GM23248 (cell line): Measurements from ENCODE around the gene SLC16A12. TPM values are rescaled to one million over a fixed set of nuclear protein-coding genes. Genes with fewer than 3 reads are reported as not detected.

ENCODE experiments used
- DNase-seq: peaks from one replicate; pipeline ENCODE4 v3.0.0-alpha.2; 2015
- H2AFZ ChIP-seq: fragments of 200-600 bp; sonication (generic); 2 replicates; pipeline ENCODE4 v1.6.1; 2016; ENCODE audit warnings: antibody characterized with exemption
- H3F3A ChIP-seq: fragments of 200-600 bp; sonication (generic); 2 replicates; pipeline ENCODE4 v1.6.1; 2016; ENCODE audit warnings: mild to moderate bottlenecking, antibody characterized with exemption, mixed run types; ENCODE audit not compliant: insufficient read depth
- H3K27ac ChIP-seq: fragments of 200-600 bp; sonication (generic); 2 replicates; pipeline ENCODE4 v1.5.1; 2016; ENCODE audit warnings: mild to moderate bottlenecking
- H3K27me3 ChIP-seq: fragments of 200-600 bp; sonication (generic); replicated peaks from 2 replicates; pipeline ENCODE4 v1.6.1; 2016; ENCODE audit warnings: mild to moderate bottlenecking; ENCODE audit not compliant: insufficient read depth
- H3K36me3 ChIP-seq: fragments of 200-600 bp; sonication (generic); 2 replicates; pipeline ENCODE4 v1.6.1; 2016; ENCODE audit warnings: low read depth, mild to moderate bottlenecking
- H3K4me1 ChIP-seq: fragments of 200-600 bp; sonication (generic); 2 replicates; pipeline ENCODE4 v1.6.1; 2016; ENCODE audit warnings: mild to moderate bottlenecking; ENCODE audit not compliant: insufficient read depth
- H3K4me2 ChIP-seq: fragments of 200-600 bp; sonication (generic); one replicate; pipeline ENCODE4 v1.6.1; 2016; ENCODE audit warnings: mild to moderate bottlenecking; ENCODE audit not compliant: unreplicated experiment
- H3K4me3 ChIP-seq: fragments of 200-600 bp; sonication (generic); 2 replicates; pipeline ENCODE4 v1.5.1; 2016; ENCODE audit warnings: mild to moderate bottlenecking
- H3K79me2 ChIP-seq: fragments of 200-600 bp; sonication (generic); 2 replicates; pipeline ENCODE4 v1.6.1; 2016; ENCODE audit warnings: mild to moderate bottlenecking; ENCODE audit not compliant: insufficient read depth
- H3K9ac ChIP-seq: fragments of 200-600 bp; sonication (generic); 2 replicates; pipeline ENCODE4 v1.6.1; 2016; ENCODE audit warnings: mild to moderate bottlenecking
- H3K9me2 ChIP-seq: fragments of 200-600 bp; sonication (generic); 2 replicates; pipeline ENCODE4 v1.6.1; 2016; ENCODE audit warnings: mixed run types, mild to moderate bottlenecking, moderate library complexity; ENCODE audit not compliant: insufficient read depth
- H3K9me3 ChIP-seq: fragments of 200-600 bp; sonication (generic); one replicate; pipeline ENCODE4 v1.6.1; 2017; ENCODE audit warnings: low read depth
- H4K20me1 ChIP-seq: fragments of 200-600 bp; sonication (generic); 2 replicates; pipeline ENCODE4 v1.6.0; 2016; ENCODE audit not compliant: insufficient read depth
- EZH2 ChIP-seq: fragments of 200-600 bp; sonication (generic); IDR thresholded peaks from 2 replicates; pipeline ENCODE4 v1.6.1; 2018; ENCODE audit warnings: antibody characterized with exemption, mild to moderate bottlenecking; ENCODE audit not compliant: insufficient read depth, poor library complexity, severe bottlenecking
- EZH2phosphoT487 ChIP-seq: fragments of 200-600 bp; sonication (generic); IDR thresholded peaks from 2 replicates; pipeline ENCODE4 v1.6.1; 2018; ENCODE audit warnings: antibody characterized with exemption, moderate library complexity, mild to moderate bottlenecking, low read depth; ENCODE audit not compliant: insufficient read depth
- WGBS, 2 experiments: methylation state at CpG; one replicate each; pipeline ENCODE4 v1.1.6; 2015 to 2017; ENCODE audit warnings: low lambda C conversion rate in 2 of 2, low coverage in 1 of 2; ENCODE audit errors: missing lambda C conversion rate in 2 of 2; 5-methylcytosine and 5-hydroxymethylcytosine counted together
- in situ Hi-C: fragments of 300-500 bp; cut with MboI; formaldehyde crosslinking; loops from 2 replicates; pipeline ENCODE4 v1.15.0; 2020
- polyA plus RNA-seq: library from polyadenylated mRNA; unstranded; fragments of >200 nt; fragmentation: Nextera tagmentation; extraction: Ambion mirVana; gene quantifications from 2 replicates; pipeline ENCODE4 v1.2.1, GENCODE V29; 2016
- total RNA-seq: library from RNA; depleted of rRNA; stranded (reverse); fragments of >200 nt; shearing (Covaris generic); gene quantifications from 2 replicates; pipeline ENCODE4 v1.2.3, GENCODE V29; 2014

Gene SLC16A12
- total and polyA plus RNA-seq, 2 experiments from 2014 or later: not detected

DNA sequence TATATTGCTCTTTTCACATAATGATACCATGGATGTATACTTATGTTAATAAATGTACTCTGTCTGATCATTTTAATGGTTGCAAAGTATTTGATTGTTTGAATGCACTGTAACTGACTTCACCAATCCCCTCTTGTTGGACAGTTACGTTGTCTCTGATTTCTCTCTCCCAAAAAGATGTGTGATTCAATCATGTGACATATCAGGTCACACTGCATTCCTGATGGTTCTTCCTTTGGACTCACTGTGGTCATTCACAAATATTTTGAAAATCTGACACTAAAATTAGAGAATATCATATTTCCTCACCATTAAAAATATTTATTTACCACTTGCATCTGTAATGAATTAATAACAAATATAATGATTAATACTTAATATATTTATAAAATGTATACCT, 22.2 kb downstream of the SLC16A12 start:
- Histone ChIP-seq H2AFZ (no peak overlapping the region), H3K9me2 (no peaks in the 10 kb centered on the region), H3K36me3 (no peaks in the 10 kb centered on the region), H3K79me2 (no peaks in the 10 kb centered on the region), H3K9ac (no peak overlapping the region), H3K27ac (no peak overlapping the region), H3K4me2 (no peak overlapping the region), H3K9me3 (no peaks in the 10 kb centered on the region), H3F3A (peaks cover 42% of the 10 kb centered on the region), H3K4me3 (no peak overlapping the region), H4K20me1 (no peaks in the 10 kb centered on the region), H3K4me1 (peaks cover 27% of the 10 kb centered on the region), H3K27me3 (no peaks in the 10 kb centered on the region)
- 88 to 95% methylated on average over 1 of the region's 1 CpG for WGBS, 2 experiments
- TF ChIP-seq EZH2 (no peak), EZH2phosphoT487 (no peak)
- in situ Hi-C loops: no loop called here
- no peak for DNase-seq

- TF ChIP-seq EZH2 (no peak), EZH2phosphoT487 (no peak)
- 77% methylated on average over 13 of the region's 13 CpGs for WGBS, 2 experiments
- no peaks in the 10 kb centered on the region for H4K20me1 ChIP-seq
- H3K9me3 ChIP-seq: no peaks in the 10 kb centered on the region
- H3K4me2 ChIP-seq: no peak overlapping the region
- no peaks in the 10 kb centered on the region for H3K36me3 ChIP-seq
- no peak for DNase-seq
- in situ Hi-C loops: no loop called here
- no peaks in the 10 kb centered on the region for H3K27me3 ChIP-seq
- no peak overlapping the region for H3K4me3 ChIP-seq
- no peak overlapping the region for H3K27ac ChIP-seq
- no peaks in the 10 kb centered on the region for H3F3A ChIP-seq
- no peak overlapping the region for H2AFZ ChIP-seq
- H3K79me2 ChIP-seq: no peaks in the 10 kb centered on the region
- H3K9me2 ChIP-seq: no peaks in the 10 kb centered on the region
- H3K9ac ChIP-seq: no peak overlapping the region
- no peaks in the 10 kb centered on the region for H3K4me1 ChIP-seq
Observed at GRCh38 chr10:89505640-89506275, 29.6 kb downstream of the SLC16A12 start.

DNA sequence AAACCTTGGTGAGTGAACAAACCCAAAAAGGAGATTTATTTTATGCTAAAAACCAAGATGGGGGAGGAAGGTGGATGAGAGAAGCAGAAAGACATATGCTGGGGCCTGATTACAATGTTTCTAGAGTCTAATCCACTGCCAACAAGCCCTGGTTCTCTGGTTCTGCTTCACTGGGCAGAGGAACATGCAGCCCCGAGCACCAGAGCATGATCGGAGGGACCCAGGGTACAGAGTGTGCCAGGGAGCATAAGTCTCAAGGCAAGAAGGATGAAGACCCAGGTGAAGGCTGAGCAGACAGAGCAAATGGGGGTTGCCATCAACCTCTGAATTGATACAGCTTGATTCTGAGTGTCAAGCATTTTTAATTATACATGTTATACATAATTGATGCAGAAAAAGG, 30.7 kb downstream of the SLC16A12 start:
- in situ Hi-C loops: no loop called here
- TF ChIP-seq EZH2phosphoT487 (no peak), EZH2 (no peak)
- Histone ChIP-seq H3K27me3 (no peaks in the 10 kb centered on the region), H3K4me3 (no peak overlapping the region), H3K9me3 (no peaks in the 10 kb centered on the region), H3K4me1 (no peaks in the 10 kb centered on the region), H3K79me2 (no peaks in the 10 kb centered on the region), H3F3A (no peaks in the 10 kb centered on the region), H3K27ac (no peak overlapping the region), H2AFZ (no peak overlapping the region), H3K9me2 (no peaks in the 10 kb centered on the region), H4K20me1 (no peaks in the 10 kb centered on the region), H3K36me3 (no peaks in the 10 kb centered on the region), H3K9ac (no peak overlapping the region), H3K4me2 (no peak overlapping the region)
- no peak for DNase-seq
- WGBS, 2 experiments: 93 to 100% methylated on average over 2 of the region's 2 CpGs

- Histone ChIP-seq H3K4me3 (no peak overlapping the region), H3K4me1 (no peaks in the 10 kb centered on the region), H3K9ac (no peak overlapping the region), H3K79me2 (no peaks in the 10 kb centered on the region), H4K20me1 (no peaks in the 10 kb centered on the region), H3K27ac (no peak overlapping the region), H3K9me2 (no peaks in the 10 kb centered on the region), H3K27me3 (no peaks in the 10 kb centered on the region), H3K9me3 (no peaks in the 10 kb centered on the region), H3K4me2 (no peak overlapping the region), H2AFZ (no peak overlapping the region), H3F3A (no peaks in the 10 kb centered on the region), H3K36me3 (no peaks in the 10 kb centered on the region)
- TF ChIP-seq EZH2 (no peak), EZH2phosphoT487 (no peak)
- in situ Hi-C loops: no loop called here
- DNase-seq: no peak
- 79 to 84% methylated on average over 4 of the region's 4 CpGs for WGBS, 2 experiments
Observed at GRCh38 chr10:89503652-89504370, 31.6 kb downstream of the SLC16A12 start.
